Measurements from ENCODE around the gene AKAP9. TPM values are rescaled to one million over a fixed set of nuclear protein-coding genes. Genes with fewer than 3 reads are reported as not detected.

AKAP9 gene
- total and polyA plus RNA-seq, 7 experiments from 2014 or later, result 26.0 to 93.5 (median 63.0) TPM

- Histone ChIP-seq H3K27ac (ENCODE audit: low read depth, low read length) (no peak overlapping the region), H3K4me1 (ENCODE audit: control insufficient read depth in 2 of 2, insufficient read depth in 2 of 2, low read length in 2 of 2) (peaks cover 4 to 5% of the 10 kb centered on the region in 2 donors), H3K36me3 (ENCODE audit: control insufficient read depth in 2 of 3, insufficient read depth in 3 of 3, low read length in 3 of 3) (peaks cover 0 to 9% (median 0%) of the 10 kb centered on the region in 3 experiments), H3K27me3 (ENCODE audit: control insufficient read depth in 2 of 2, insufficient read depth in 2 of 2, low read length in 2 of 2) (no peaks in the 10 kb centered on the region), H3K4me3 (ENCODE audit: low read length) (no peak overlapping the region), H3K9me3 (ENCODE audit: control insufficient read depth in 2 of 3, low read length in 3 of 3) (no peaks in the 10 kb centered on the region)
- peaks cover 9 to 43% (median 17%) of the 10 kb centered on the region in 5 donors for H3K36me3 Mint-ChIP-seq
- DNase-seq (no peak), ATAC-seq (no peak)
- H3K27me3 Mint-ChIP-seq, result no peaks in the 10 kb centered on the region
- CTCF ChIA-PET, result no interaction called here
- H3K9me3 Mint-ChIP-seq, result peaks cover 0 to 2% (median 0%) of the 10 kb centered on the region in 11 donors
- peaks cover 4 to 22% (median 10%) of the 10 kb centered on the region in 7 donors for H3K4me1 Mint-ChIP-seq
- H3K4me3 Mint-ChIP-seq, result no peak overlapping the region
- intact Hi-C loops (cut with micrococcal nuclease), result no loop called here
- POLR2A ChIA-PET, result no interaction called here
- H3K27ac Mint-ChIP-seq, result no peak overlapping the region
Observed at GRCh38 chr7:92052684-92053083, 112.0 kb downstream of the AKAP9 start.

- Histone ChIP-seq H3K9me3 (ENCODE audit: control insufficient read depth in 2 of 3, low read length in 3 of 3) (no peaks in the 10 kb centered on the region), H3K4me1 (ENCODE audit: control insufficient read depth in 2 of 2, insufficient read depth in 2 of 2, low read length in 2 of 2) (peaks cover 4 to 8% of the 10 kb centered on the region in 2 donors), H3K27ac (ENCODE audit: low read depth, low read length) (no peak overlapping the region), H3K4me3 (ENCODE audit: low read length) (no peak overlapping the region), H3K27me3 (ENCODE audit: control insufficient read depth in 2 of 2, insufficient read depth in 2 of 2, low read length in 2 of 2) (no peaks in the 10 kb centered on the region), H3K36me3 (ENCODE audit: control insufficient read depth in 2 of 3, insufficient read depth in 3 of 3, low read length in 3 of 3) (peaks cover 0 to 9% (median 0%) of the 10 kb centered on the region in 3 experiments)
- ChIA-PET CTCF (no interaction called here), POLR2A (no interaction called here)
- Mint-ChIP-seq H3K27ac (peak overlapping the region in 1 of 9 donors; percentile 27), H3K4me3 (no peak overlapping the region), H3K27me3 (no peaks in the 10 kb centered on the region), H3K9me3 (peaks cover 0 to 2% (median 0%) of the 10 kb centered on the region in 11 donors), H3K36me3 (peaks cover 9 to 41% (median 15%) of the 10 kb centered on the region in 5 donors), H3K4me1 (peaks cover 9 to 28% (median 16%) of the 10 kb centered on the region in 7 donors)
- ATAC-seq (no peak), DNase-seq (no peak)
- intact Hi-C loops (cut with micrococcal nuclease), result no loop called here
Observed at GRCh38 chr7:92053312-92053711, 112.7 kb downstream of the AKAP9 start.

- H3K27me3 Mint-ChIP-seq, result no peaks in the 10 kb centered on the region
- H3K27ac Mint-ChIP-seq, result peak overlapping the region in 3 of 9 donors; percentile 22 to 47 (median 35)
- CTCF ChIA-PET, result no interaction called here
Observed at GRCh38 chr7:92056286-92056685, 115.6 kb downstream of the AKAP9 start.

GRCh38 chr7:92057375-92057774 is 116.7 kb downstream of the AKAP9 start:
- Histone ChIP-seq H3K4me1 (ENCODE audit: control insufficient read depth in 2 of 2, insufficient read depth in 2 of 2, low read length in 2 of 2) (peaks cover 10 to 12% of the 10 kb centered on the region in 2 donors), H3K27ac (ENCODE audit: low read depth, low read length) (no peak overlapping the region), H3K9me3 (ENCODE audit: control insufficient read depth in 2 of 3, low read length in 3 of 3) (no peaks in the 10 kb centered on the region), H3K36me3 (ENCODE audit: control insufficient read depth in 2 of 3, insufficient read depth in 3 of 3, low read length in 3 of 3) (peaks cover 0 to 8% (median 0%) of the 10 kb centered on the region in 3 experiments), H3K27me3 (ENCODE audit: control insufficient read depth in 2 of 2, insufficient read depth in 2 of 2, low read length in 2 of 2) (no peaks in the 10 kb centered on the region), H3K4me3 (ENCODE audit: low read length) (no peak overlapping the region)
- Mint-ChIP-seq H3K4me1 (peaks cover 7 to 32% (median 19%) of the 10 kb centered on the region in 7 donors), H3K27me3 (no peaks in the 10 kb centered on the region), H3K36me3 (peaks cover 3 to 27% (median 7%) of the 10 kb centered on the region in 5 donors), H3K4me3 (peak overlapping the region in 7 of 10 donors; percentile 16 to 78 (median 70)), H3K9me3 (no peaks in the 10 kb centered on the region), H3K27ac (peak overlapping the region in 3 of 9 donors; percentile 31 to 58 (median 34))
- no peak for DNase-seq
- ChIA-PET POLR2A (no interaction called here), CTCF (interaction anchor here (0.8 kb wide), 1 partner anchor 118 kb away, joined by 3 read pairs; no protein-coding TSS in a partner anchor)
- intact Hi-C loops (cut with micrococcal nuclease), result loop anchor here in 1 of 2 donors (5.0 kb wide), 1 partner anchor 175 kb away; the partner anchor contains the start of gene MTERF1
- ATAC-seq, result no peak

More at GRCh38 chr7:92056286-92056685, 115.6 kb downstream of the AKAP9 start:
- POLR2A ChIA-PET, result no interaction called here
- Mint-ChIP-seq H3K36me3 (peaks cover 0 to 23% (median 5%) of the 10 kb centered on the region in 5 donors), H3K4me3 (no peak overlapping the region), H3K9me3 (no peaks in the 10 kb centered on the region), H3K4me1 (peaks cover 7 to 32% (median 19%) of the 10 kb centered on the region in 7 donors)
- Histone ChIP-seq H3K4me3 (ENCODE audit: low read length) (no peak overlapping the region), H3K4me1 (ENCODE audit: control insufficient read depth in 2 of 2, insufficient read depth in 2 of 2, low read length in 2 of 2) (peaks cover 10 to 12% of the 10 kb centered on the region in 2 donors), H3K27ac (ENCODE audit: low read depth, low read length) (no peak overlapping the region), H3K36me3 (ENCODE audit: control insufficient read depth in 2 of 3, insufficient read depth in 3 of 3, low read length in 3 of 3) (peaks cover 0 to 9% (median 0%) of the 10 kb centered on the region in 3 experiments), H3K27me3 (ENCODE audit: control insufficient read depth in 2 of 2, insufficient read depth in 2 of 2, low read length in 2 of 2) (no peaks in the 10 kb centered on the region), H3K9me3 (ENCODE audit: control insufficient read depth in 2 of 3, low read length in 3 of 3) (no peaks in the 10 kb centered on the region)
- ATAC-seq, result no peak
- DNase-seq, result no peak
- intact Hi-C loops (cut with micrococcal nuclease), result loop anchor here in 1 of 2 donors (5.0 kb wide), 1 partner anchor 174 kb away; the partner anchor contains the start of gene MTERF1

GRCh38 chr7:92058040-92058439 is 117.4 kb downstream of the AKAP9 start:
- POLR2A ChIA-PET, result no interaction called here
- Histone ChIP-seq H3K4me3 (ENCODE audit: low read length) (no peak overlapping the region), H3K36me3 (ENCODE audit: control insufficient read depth in 2 of 3, insufficient read depth in 3 of 3, low read length in 3 of 3) (peaks cover 0 to 8% (median 0%) of the 10 kb centered on the region in 3 experiments), H3K4me1 (ENCODE audit: control insufficient read depth in 2 of 2, insufficient read depth in 2 of 2, low read length in 2 of 2) (peaks cover 10 to 12% of the 10 kb centered on the region in 2 donors), H3K27ac (ENCODE audit: low read depth, low read length) (no peak overlapping the region), H3K9me3 (ENCODE audit: control insufficient read depth in 2 of 3, low read length in 3 of 3) (no peaks in the 10 kb centered on the region), H3K27me3 (ENCODE audit: control insufficient read depth in 2 of 2, insufficient read depth in 2 of 2, low read length in 2 of 2) (no peaks in the 10 kb centered on the region)
- H3K36me3 Mint-ChIP-seq, result peaks cover 3 to 26% (median 13%) of the 10 kb centered on the region in 5 donors
- H3K4me1 Mint-ChIP-seq, result peaks cover 7 to 32% (median 18%) of the 10 kb centered on the region in 7 donors
- H3K4me3 Mint-ChIP-seq, result peak overlapping the region; percentile 0 to 78 (median 60)
- H3K27ac Mint-ChIP-seq, result peak overlapping the region in 4 of 9 donors; percentile 31 to 58 (median 42)
- H3K9me3 Mint-ChIP-seq, result no peaks in the 10 kb centered on the region
- intact Hi-C loops (cut with micrococcal nuclease), result loop anchor here in 1 of 2 donors (5.0 kb wide), 1 partner anchor 176 kb away; the partner anchor contains the start of gene MTERF1
- no peak for ATAC-seq
- CTCF ChIA-PET, result no interaction called here
- peak in 6 of 9 donors; percentile 4 to 50 (median 40) for DNase-seq
- no peaks in the 10 kb centered on the region for H3K27me3 Mint-ChIP-seq

GRCh38 chr7:92058899-92059298 is 118.2 kb downstream of the AKAP9 start:
- peaks cover 7 to 32% (median 18%) of the 10 kb centered on the region in 7 donors for H3K4me1 Mint-ChIP-seq
- CTCF ChIA-PET, result no interaction called here
- no peak overlapping the region for H3K4me3 ChIP-seq (ENCODE audit: low read length)
- no peaks in the 10 kb centered on the region for H3K9me3 Mint-ChIP-seq
- no peaks in the 10 kb centered on the region for H3K9me3 ChIP-seq (ENCODE audit: control insufficient read depth in 2 of 3, low read length in 3 of 3)
- peak overlapping the region in 1 of 10 donors; percentile 56 for H3K4me3 Mint-ChIP-seq
- no peak overlapping the region for H3K27ac Mint-ChIP-seq
- H3K36me3 Mint-ChIP-seq, result peaks cover 3 to 23% (median 13%) of the 10 kb centered on the region in 5 donors
- DNase-seq, result no peak
- no peak for ATAC-seq
- no peaks in the 10 kb centered on the region for H3K27me3 Mint-ChIP-seq
- intact Hi-C loops (cut with micrococcal nuclease), result loop anchor here in 1 of 2 donors (5.0 kb wide), 1 partner anchor 177 kb away; the partner anchor contains the start of gene MTERF1
- H3K36me3 ChIP-seq (ENCODE audit: control insufficient read depth in 2 of 3, insufficient read depth in 3 of 3, low read length in 3 of 3), result peaks cover 0 to 8% (median 0%) of the 10 kb centered on the region in 3 experiments
- POLR2A ChIA-PET, result no interaction called here
- no peaks in the 10 kb centered on the region for H3K27me3 ChIP-seq (ENCODE audit: control insufficient read depth in 2 of 2, insufficient read depth in 2 of 2, low read length in 2 of 2)
- H3K27ac ChIP-seq (ENCODE audit: low read depth, low read length), result no peak overlapping the region
- H3K4me1 ChIP-seq (ENCODE audit: control insufficient read depth in 2 of 2, insufficient read depth in 2 of 2, low read length in 2 of 2), result peaks cover 10 to 12% of the 10 kb centered on the region in 2 donors

Data from naive thymus-derived CD4-positive, alpha-beta T cell (primary cell).